Esophagus squamous epithelium (tissue), 4 donors: Measurements from ENCODE around the gene PRR4.

Experiments used
- POLR2A ChIP-seq, 4 donors: fragments of 450-650 bp; IDR thresholded peaks; one replicate each; pipeline ENCODE4 v1.6.1; 2017; ENCODE audit warnings: antibody characterized with exemption in 4 of 4, mild to moderate bottlenecking in 4 of 4, moderate library complexity in 3 of 4
- TF ChIP-seq, protein P1 (sequence below), 6 experiments: fragments of 450-650 bp in 4 of 6; fragments of 200-600 bp in 2 of 6; sonication (generic) in 2 of 6; IDR thresholded peaks; one replicate each; pipeline ENCODE4 v1.5.1; 2016 to 2019; ENCODE audit warnings: antibody characterized with exemption in 6 of 6, mild to moderate bottlenecking in 4 of 6, moderate library complexity in 4 of 6

GRCh38 chr12:10829994-10830393 lies 19.3 kb downstream of the PRR4 start:
- TF ChIP-seq, protein P1, sequence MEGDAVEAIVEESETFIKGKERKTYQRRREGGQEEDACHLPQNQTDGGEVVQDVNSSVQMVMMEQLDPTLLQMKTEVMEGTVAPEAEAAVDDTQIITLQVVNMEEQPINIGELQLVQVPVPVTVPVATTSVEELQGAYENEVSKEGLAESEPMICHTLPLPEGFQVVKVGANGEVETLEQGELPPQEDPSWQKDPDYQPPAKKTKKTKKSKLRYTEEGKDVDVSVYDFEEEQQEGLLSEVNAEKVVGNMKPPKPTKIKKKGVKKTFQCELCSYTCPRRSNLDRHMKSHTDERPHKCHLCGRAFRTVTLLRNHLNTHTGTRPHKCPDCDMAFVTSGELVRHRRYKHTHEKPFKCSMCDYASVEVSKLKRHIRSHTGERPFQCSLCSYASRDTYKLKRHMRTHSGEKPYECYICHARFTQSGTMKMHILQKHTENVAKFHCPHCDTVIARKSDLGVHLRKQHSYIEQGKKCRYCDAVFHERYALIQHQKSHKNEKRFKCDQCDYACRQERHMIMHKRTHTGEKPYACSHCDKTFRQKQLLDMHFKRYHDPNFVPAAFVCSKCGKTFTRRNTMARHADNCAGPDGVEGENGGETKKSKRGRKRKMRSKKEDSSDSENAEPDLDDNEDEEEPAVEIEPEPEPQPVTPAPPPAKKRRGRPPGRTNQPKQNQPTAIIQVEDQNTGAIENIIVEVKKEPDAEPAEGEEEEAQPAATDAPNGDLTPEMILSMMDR (IDR thresholded peaks at IDR 0.05): no peak
- no peak for TF ChIP-seq POLR2A (IDR thresholded peaks at IDR 0.05)
